HG03196 (cell line): ENCODE data around the gene ATP2B2.

Experiments
- ATAC-seq: cut with Tn5 transposase; IDR thresholded peaks from one replicate; pipeline ENCODE4 v1.9.1; 2021; ENCODE audit not compliant: unreplicated experiment

ATP2B2 gene

GRCh38 chr3:10495614-10496013, 9.8 kb downstream of the ATP2B2 start:
- ATAC-seq: no peak

- no peak for ATAC-seq
Measured at GRCh38 chr3:10495003-10495402, 10.4 kb downstream of the ATP2B2 start.

GRCh38 chr3:10494180-10494579, 11.2 kb downstream of the ATP2B2 start:
- ATAC-seq: no peak

GRCh38 chr3:10493202-10493589, 12.2 kb downstream of the ATP2B2 start:
- no peak for ATAC-seq

GRCh38 chr3:10492364-10493201, 12.8 kb downstream of the ATP2B2 start:
- ATAC-seq: no peak

GRCh38 chr3:10489746-10490483, 15.5 kb downstream of the ATP2B2 start:
- no peak for ATAC-seq

- ATAC-seq: no peak
Measured at GRCh38 chr3:10487988-10488633, 17.3 kb downstream of the ATP2B2 start.

- ATAC-seq: no peak
Measured at GRCh38 chr3:10485806-10486205, 19.6 kb downstream of the ATP2B2 start.

GRCh38 chr3:10485380-10485779, 20.0 kb downstream of the ATP2B2 start:
- ATAC-seq: no peak

- no peak for ATAC-seq
Measured at GRCh38 chr3:10484709-10485108, 20.7 kb downstream of the ATP2B2 start.

GRCh38 chr3:10483686-10484345, 21.6 kb downstream of the ATP2B2 start:
- no peak for ATAC-seq

GRCh38 chr3:10483364-10483675, 22.1 kb downstream of the ATP2B2 start:
- ATAC-seq: no peak

- no peak for ATAC-seq
Measured at GRCh38 chr3:10482631-10483363, 22.6 kb downstream of the ATP2B2 start.

- ATAC-seq: no peak
Measured at GRCh38 chr3:10480871-10481378, 24.5 kb downstream of the ATP2B2 start.

GRCh38 chr3:10479311-10479710, 26.1 kb downstream of the ATP2B2 start:
- no peak for ATAC-seq

- ATAC-seq: no peak
Measured at GRCh38 chr3:10475983-10476382, 29.4 kb downstream of the ATP2B2 start.

GRCh38 chr3:10474847-10475246, 30.5 kb downstream of the ATP2B2 start:
- no peak for ATAC-seq

GRCh38 chr3:10474275-10474646, 31.1 kb downstream of the ATP2B2 start:
- no peak for ATAC-seq

GRCh38 chr3:10473581-10474274, 31.7 kb downstream of the ATP2B2 start:
- no peak for ATAC-seq

GRCh38 chr3:10472877-10473440, 32.4 kb downstream of the ATP2B2 start:
- no peak for ATAC-seq
